Activated CD4-positive, alpha-beta T cell treated with anti-CD3 and anti-CD28 coated beads, Interleukin-10, Interleukin-2, amounts not matched to agents 100 ng/mL and 50 ng/mL, durations not matched to agents 16 hours and 8 hours (primary cell): ENCODE measurements around the gene GPX3.

Source experiments
- DNase-seq: peaks from one replicate; pipeline ENCODE4 v3.0.0-alpha.2; 2020

Gene GPX3

GRCh38 chr5:151034422-151035379 is 14.3 kb downstream of the GPX3 start:
- no peak for DNase-seq

- DNase-seq: no peak
Observed at GRCh38 chr5:151036556-151036955, 16.2 kb downstream of the GPX3 start.

DNA sequence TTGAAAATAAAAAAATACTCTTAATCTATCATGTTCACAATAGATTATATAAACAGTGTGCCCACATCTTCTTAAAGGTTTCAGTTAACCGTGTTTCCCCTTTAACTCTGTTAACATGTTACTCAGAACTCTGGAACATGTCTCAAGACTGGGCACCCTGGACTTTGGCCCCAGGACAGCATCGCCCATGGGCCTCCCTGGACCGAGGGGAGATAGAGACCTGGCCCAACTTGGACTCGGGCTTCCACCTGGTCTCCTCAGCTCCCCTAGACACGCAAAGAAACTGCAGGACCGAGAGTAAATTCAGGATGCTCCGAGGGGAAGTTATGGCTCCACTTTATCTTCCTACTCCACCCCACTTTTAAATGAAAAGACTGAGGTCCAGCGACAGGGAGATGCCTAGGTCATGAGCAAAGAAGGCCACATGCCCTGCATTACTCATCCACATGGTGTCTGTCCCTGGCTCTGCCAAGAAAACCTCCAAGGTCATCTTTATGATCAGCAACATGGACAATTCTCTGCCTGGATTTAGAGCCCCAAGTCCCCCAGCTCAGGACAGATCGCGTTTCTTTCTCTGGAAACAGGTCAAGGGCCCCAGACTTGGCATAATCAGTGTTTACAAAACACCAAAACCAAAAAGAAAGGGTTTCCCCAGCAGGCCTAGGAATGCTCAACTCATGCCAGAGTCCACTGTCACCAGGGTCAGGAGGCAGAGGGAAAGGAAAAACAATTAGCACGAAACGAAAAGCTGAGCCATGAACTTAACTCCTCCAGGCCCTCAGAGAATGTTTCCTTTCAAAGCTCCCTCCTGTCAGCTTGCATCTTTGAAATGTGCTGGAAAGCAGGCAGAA is 17.4 kb downstream of the GPX3 start:
- no peak for DNase-seq

GRCh38 chr5:151038412-151038745 is 18.0 kb downstream of the GPX3 start:
- DNase-seq: no peak

DNA sequence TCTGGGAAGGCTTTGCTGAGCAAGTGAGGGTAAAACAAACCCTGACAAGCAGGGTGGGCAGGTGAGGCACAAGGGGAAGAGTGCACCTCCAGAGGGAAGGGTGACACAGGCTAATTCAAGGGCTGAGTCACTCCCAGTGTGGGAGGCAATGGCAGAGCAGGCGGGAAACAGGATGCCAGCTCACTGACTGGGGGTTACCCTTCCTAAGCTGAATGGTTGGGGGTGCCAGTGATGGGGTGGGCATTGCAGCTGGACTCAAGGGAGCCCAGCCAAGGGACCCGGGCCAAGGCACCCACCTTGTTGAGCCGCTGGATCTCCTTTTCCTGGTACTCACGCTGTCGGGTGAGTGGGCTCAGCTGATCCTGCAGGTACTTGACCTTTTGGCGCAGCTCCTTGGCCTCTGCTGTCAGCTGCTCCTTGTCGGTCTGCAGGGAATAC is 18.4 kb downstream of the GPX3 start:
- DNase-seq: no peak

GRCh38 chr5:151039665-151040064 is 19.3 kb downstream of the GPX3 start:
- no peak for DNase-seq

- no peak for DNase-seq
Observed at GRCh38 chr5:151040211-151040747, 19.9 kb downstream of the GPX3 start.

GRCh38 chr5:151041577-151042268 is 21.3 kb downstream of the GPX3 start:
- DNase-seq: no peak

GRCh38 chr5:151042453-151043093 is 22.2 kb downstream of the GPX3 start:
- DNase-seq: no peak

GRCh38 chr5:151047814-151048425 is 27.5 kb downstream of the GPX3 start:
- peak; percentile 41 for DNase-seq

GRCh38 chr5:151048526-151048925 is 28.1 kb downstream of the GPX3 start:
- no peak for DNase-seq

DNA sequence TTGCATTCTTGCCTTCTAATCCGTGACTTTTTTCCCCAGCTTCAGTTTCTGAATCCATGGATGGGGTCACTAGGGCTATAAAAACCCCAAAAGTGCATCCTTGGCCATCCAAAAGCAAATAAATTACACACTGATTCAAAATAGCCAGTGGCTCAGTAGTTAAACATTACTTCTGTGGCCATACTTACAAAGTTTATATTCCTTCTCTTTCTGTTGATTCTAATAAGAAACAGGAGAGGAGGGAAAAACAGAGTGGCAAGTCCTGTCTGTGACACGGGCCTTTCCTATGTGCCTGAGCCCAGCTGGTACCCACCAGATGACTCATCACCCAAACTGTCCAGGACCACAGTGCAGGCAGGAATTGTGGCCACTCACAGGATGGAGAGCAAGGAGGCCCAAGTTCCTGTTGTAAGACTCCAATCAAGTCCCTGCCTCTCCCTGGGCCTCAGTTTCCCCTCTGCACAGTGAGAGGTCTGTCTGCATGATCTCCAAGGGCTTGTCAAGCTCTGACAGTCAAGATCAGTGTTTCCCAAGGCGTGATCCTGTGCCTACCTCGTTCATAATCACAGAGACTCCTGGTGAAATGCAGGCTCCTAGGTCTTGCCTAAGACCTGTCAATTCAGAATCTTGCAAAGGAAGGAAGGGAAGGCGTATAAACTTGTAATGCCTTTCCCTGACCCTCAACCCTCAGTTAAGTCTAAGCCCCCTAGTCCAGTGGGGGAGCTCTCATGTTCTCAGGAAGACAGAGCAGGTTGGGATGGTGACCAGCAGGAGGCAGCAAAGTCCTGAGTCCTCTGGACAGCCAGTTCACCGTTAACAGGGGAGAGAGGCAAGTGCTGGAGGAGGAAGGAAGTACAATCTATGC is 30.9 kb downstream of the GPX3 start:
- DNase-seq: peak; percentile 70

- no peak for DNase-seq
Observed at GRCh38 chr5:151051931-151052608, 31.7 kb downstream of the GPX3 start.

DNA sequence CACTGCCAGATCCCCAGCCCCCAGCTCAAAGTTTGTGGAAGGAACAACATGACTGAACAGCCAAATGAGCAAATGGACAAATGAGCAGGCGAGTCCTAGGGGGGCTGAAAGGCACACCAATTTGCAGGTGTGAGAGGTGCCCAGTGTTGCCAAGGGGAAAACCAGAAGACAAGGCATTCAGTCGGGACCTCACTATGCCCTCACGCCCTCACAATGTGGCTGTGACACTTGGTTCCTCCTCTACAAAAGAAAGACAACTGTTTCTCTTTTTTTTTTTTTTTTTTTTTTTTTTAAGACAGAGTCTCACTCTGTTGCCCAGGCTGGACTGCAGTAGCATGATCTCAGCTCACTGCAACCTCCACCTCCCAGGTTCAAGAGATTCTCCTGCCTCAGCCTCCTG is 32.4 kb downstream of the GPX3 start:
- no peak for DNase-seq

DNA sequence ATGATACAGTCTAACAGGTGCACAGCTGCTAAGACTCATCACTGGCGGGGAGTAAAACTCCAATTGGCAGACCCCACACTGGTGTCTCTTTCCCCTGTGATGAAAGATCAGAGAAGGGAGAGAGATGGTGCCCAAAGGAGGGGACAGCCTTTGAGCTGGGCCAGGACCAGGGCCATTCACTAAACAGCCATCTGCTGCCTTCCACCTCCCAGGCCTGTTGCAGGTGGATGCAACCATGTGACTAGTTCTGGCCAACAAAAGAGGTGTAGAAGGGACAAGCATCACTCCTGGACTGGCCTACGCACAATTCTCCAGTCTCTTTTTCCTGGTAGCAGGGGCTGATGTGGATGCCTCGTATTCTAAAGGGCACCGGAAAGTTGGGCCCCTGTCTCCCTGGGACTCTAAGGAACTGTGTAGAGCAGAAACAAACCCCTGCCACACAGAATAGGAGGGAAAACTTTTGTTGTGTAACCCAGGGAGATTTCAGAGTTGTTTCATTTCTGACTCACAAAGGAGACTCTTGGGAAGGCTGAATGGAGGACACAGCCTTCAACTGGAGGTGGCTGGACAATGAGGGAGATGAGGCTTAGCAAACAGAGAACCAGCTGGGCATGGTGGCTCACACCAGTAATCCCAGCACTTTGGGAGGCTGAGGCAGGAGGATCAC is 33.5 kb downstream of the GPX3 start:
- no peak for DNase-seq

DNA sequence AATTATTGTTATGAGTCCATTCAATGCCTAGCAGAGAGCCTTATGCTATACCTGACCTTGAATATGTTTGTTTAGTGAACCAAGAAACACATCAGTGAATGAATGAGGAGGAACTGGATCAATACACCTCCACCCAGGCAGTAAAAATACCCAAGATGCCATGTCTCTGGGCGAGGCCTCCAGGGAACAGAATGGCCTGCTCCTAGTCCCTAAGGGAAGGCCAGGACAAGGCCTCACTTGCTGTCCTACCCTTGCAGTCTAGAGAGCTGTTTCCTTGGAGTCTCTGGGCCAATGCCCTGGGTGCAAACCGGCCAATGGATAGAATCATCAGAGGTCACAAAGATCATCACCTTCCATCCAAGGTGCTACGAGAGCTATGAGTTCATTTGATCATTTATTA is 34.3 kb downstream of the GPX3 start:
- no peak for DNase-seq

- no peak for DNase-seq
Observed at GRCh38 chr5:151055336-151055735, 34.9 kb downstream of the GPX3 start.

DNA sequence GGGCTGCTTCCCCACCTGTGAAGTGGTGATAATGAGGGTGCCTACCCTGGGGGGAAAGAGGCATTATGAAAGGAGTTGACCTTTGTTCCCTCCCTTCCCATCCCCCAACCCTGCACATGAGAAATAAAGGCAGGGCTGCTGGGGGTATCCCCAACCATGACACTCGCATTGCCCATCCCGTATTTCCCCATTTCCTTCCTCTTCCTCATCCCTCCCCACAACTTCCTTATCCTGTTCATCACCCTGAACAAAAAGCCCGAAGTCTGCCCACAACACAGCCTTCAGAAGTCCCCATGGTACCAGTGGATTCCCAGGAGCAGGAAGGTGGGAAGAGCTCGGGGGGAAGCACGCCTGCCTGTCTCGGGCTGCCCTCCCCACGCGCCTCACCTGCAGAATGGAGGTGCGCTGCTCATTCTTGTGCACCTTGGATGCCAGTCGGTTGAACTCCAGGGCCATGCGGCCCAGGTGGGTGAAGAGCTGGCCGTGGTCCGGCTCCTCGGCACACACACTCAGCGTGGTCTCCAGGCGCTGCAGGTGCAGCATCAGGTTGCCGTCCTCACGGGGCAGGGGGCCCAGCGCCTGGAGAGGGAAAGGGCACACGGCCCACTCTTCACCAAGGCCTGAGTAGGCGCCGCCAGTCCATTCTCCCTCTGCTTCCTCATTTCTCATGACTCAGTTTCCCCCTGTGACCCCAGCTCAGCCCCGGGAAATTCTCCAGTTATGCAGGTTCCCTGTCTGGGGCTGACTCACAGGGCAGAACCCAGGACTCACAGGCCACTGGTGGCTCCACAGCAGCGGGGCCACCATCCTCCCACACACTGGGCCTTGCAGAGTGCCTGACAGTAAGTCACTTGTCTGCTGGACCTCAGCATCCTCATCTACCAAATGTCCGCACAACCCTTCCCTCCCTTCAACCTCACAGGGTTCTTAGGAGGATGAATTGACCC is 36.3 kb downstream of the GPX3 start:
- no peak for DNase-seq

GRCh38 chr5:151058301-151058700 is 37.9 kb downstream of the GPX3 start:
- DNase-seq: no peak
